Measurements from ENCODE around the gene P2RX1.

DNA sequence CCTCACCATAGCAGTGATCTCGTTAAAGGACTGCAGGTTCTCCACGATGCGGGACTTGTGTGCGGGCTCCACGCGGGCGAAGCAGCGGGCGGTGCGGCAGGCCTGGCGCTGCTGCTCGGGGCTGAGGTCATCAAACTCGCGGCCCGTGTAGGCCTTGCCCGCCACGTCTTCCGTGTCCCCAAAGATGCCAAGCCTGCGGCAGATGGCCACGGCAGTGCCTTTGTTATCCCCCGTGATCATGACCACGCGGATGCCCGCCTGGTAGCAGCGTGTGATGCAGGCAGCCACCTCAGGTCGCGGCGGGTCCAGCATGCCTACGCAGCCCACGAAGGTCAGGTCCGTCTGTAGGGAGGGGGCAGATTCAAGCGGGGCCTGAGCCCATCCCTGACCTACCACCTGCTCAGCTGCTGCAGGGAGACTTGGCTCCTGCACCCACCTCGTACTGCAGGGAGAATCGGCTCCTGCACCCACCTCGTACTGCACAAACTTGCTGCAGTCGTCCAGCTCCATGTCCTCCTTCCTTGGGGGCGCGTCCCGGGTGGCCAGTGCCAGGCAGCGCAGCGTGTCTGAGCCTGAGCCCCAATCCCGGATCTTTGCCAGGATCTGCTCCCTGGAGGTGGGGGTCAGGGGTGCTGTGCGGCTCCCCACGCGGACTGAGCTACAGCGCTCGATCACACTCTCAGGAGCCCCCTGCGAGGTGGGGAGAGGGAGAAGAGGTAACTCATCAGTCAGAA is 24.9 kb upstream of the P2RX1 start:
- no peak for TF ChIP-seq CTCF (IDR thresholded peaks at IDR 0.05; ENCODE audit: low read depth, low read length)
- TF ChIP-seq, protein P1, sequence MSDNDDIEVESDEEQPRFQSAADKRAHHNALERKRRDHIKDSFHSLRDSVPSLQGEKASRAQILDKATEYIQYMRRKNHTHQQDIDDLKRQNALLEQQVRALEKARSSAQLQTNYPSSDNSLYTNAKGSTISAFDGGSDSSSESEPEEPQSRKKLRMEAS (IDR thresholded peaks at IDR 0.05; ENCODE audit: low read depth, low read length) = no peak
- no peak for TF ChIP-seq POLR2A (IDR thresholded peaks at IDR 0.05; ENCODE audit: extremely low read depth, insufficient read length)
